ENCODE measurements around the gene EDN1.

The EDN1 gene

GRCh38 chr6:12339022-12339421 lies 48.9 kb downstream of the EDN1 start:
- no peaks in the 10 kb centered on the region for H3K36me3 ChIP-seq (ENCODE audit: control insufficient read depth, insufficient read depth, low read length)
- H3K4me1 ChIP-seq (ENCODE audit: control insufficient read depth, insufficient read depth, low read length, poor library complexity, severe bottlenecking): peaks cover 11% of the 10 kb centered on the region
- no CpG with 5 or more reads among the region's 3 CpGs for WGBS, 2 experiments (ENCODE audit: insufficient coverage in 2 of 2)
- no peak overlapping the region for H3K27ac ChIP-seq (ENCODE audit: low read depth, low read length, severe bottlenecking)
- no peak overlapping the region for H3K4me3 ChIP-seq (ENCODE audit: extremely low read depth, insufficient read depth, low read length, poor library complexity, severe bottlenecking)
- H3K9me3 ChIP-seq (ENCODE audit: control insufficient read depth, low read length): peaks cover 3% of the 10 kb centered on the region

GRCh38 chr6:12339808-12340487 lies 49.8 kb downstream of the EDN1 start:
- Histone ChIP-seq H3K36me3 (ENCODE audit: control insufficient read depth, insufficient read depth, low read length) (no peaks in the 10 kb centered on the region), H3K27ac (ENCODE audit: low read depth, low read length, severe bottlenecking) (no peak overlapping the region), H3K4me1 (ENCODE audit: control insufficient read depth, insufficient read depth, low read length, poor library complexity, severe bottlenecking) (peaks cover 11% of the 10 kb centered on the region), H3K4me3 (ENCODE audit: extremely low read depth, insufficient read depth, low read length, poor library complexity, severe bottlenecking) (no peak overlapping the region), H3K9me3 (ENCODE audit: control insufficient read depth, low read length) (peaks cover 3% of the 10 kb centered on the region)
- 88 to 89% methylated on average over 2 to 7 of the region's 12 CpGs for WGBS, 2 experiments (ENCODE audit: insufficient coverage in 2 of 2)

GRCh38 chr6:12340488-12340818 lies 50.3 kb downstream of the EDN1 start:
- Histone ChIP-seq H3K36me3 (ENCODE audit: control insufficient read depth, insufficient read depth, low read length) (no peaks in the 10 kb centered on the region), H3K9me3 (ENCODE audit: control insufficient read depth, low read length) (peaks cover 3% of the 10 kb centered on the region), H3K4me3 (ENCODE audit: extremely low read depth, insufficient read depth, low read length, poor library complexity, severe bottlenecking) (no peak overlapping the region), H3K27ac (ENCODE audit: low read depth, low read length, severe bottlenecking) (no peak overlapping the region), H3K4me1 (ENCODE audit: control insufficient read depth, insufficient read depth, low read length, poor library complexity, severe bottlenecking) (peaks cover 11% of the 10 kb centered on the region)
- 93 to 95% methylated on average over 5 to 6 of the region's 6 CpGs for WGBS, 2 experiments (ENCODE audit: insufficient coverage in 2 of 2)

GRCh38 chr6:12342664-12343063 lies 52.5 kb downstream of the EDN1 start:
- Histone ChIP-seq H3K36me3 (ENCODE audit: control insufficient read depth, insufficient read depth, low read length) (no peaks in the 10 kb centered on the region), H3K9me3 (ENCODE audit: control insufficient read depth, low read length) (peaks cover 1% of the 10 kb centered on the region), H3K27ac (ENCODE audit: low read depth, low read length, severe bottlenecking) (no peak overlapping the region), H3K4me1 (ENCODE audit: control insufficient read depth, insufficient read depth, low read length, poor library complexity, severe bottlenecking) (no peaks in the 10 kb centered on the region), H3K4me3 (ENCODE audit: extremely low read depth, insufficient read depth, low read length, poor library complexity, severe bottlenecking) (no peak overlapping the region)
- 50 to 70% methylated on average over 2 to 3 of the region's 4 CpGs for WGBS, 2 experiments (ENCODE audit: insufficient coverage in 2 of 2)

- Histone ChIP-seq H3K36me3 (ENCODE audit: control insufficient read depth, insufficient read depth, low read length) (no peaks in the 10 kb centered on the region), H3K4me1 (ENCODE audit: control insufficient read depth, insufficient read depth, low read length, poor library complexity, severe bottlenecking) (no peaks in the 10 kb centered on the region), H3K4me3 (ENCODE audit: extremely low read depth, insufficient read depth, low read length, poor library complexity, severe bottlenecking) (no peak overlapping the region), H3K27ac (ENCODE audit: low read depth, low read length, severe bottlenecking) (no peak overlapping the region), H3K9me3 (ENCODE audit: control insufficient read depth, low read length) (no peaks in the 10 kb centered on the region)
- WGBS, 2 experiments (ENCODE audit: insufficient coverage in 2 of 2): 90 to 94% methylated on average over 3 of the region's 5 CpGs
Observed at GRCh38 chr6:12343122-12343439, 52.9 kb downstream of the EDN1 start.

- peaks cover 5% of the 10 kb centered on the region for H3K4me1 ChIP-seq (ENCODE audit: control insufficient read depth, insufficient read depth, low read length, poor library complexity, severe bottlenecking)
- WGBS, 2 experiments (ENCODE audit: insufficient coverage in 2 of 2): 82 to 94% methylated on average over 6 of the region's 8 CpGs
- no peak overlapping the region for H3K27ac ChIP-seq (ENCODE audit: low read depth, low read length, severe bottlenecking)
- H3K9me3 ChIP-seq (ENCODE audit: control insufficient read depth, low read length): no peaks in the 10 kb centered on the region
- H3K36me3 ChIP-seq (ENCODE audit: control insufficient read depth, insufficient read depth, low read length): no peaks in the 10 kb centered on the region
- H3K4me3 ChIP-seq (ENCODE audit: extremely low read depth, insufficient read depth, low read length, poor library complexity, severe bottlenecking): no peak overlapping the region
Observed at GRCh38 chr6:12343440-12344162, 53.4 kb downstream of the EDN1 start.

- 95 to 96% methylated on average over 5 of the region's 5 CpGs for WGBS, 2 experiments (ENCODE audit: insufficient coverage in 2 of 2)
- Histone ChIP-seq H3K4me3 (ENCODE audit: extremely low read depth, insufficient read depth, low read length, poor library complexity, severe bottlenecking) (no peak overlapping the region), H3K9me3 (ENCODE audit: control insufficient read depth, low read length) (no peaks in the 10 kb centered on the region), H3K4me1 (ENCODE audit: control insufficient read depth, insufficient read depth, low read length, poor library complexity, severe bottlenecking) (peaks cover 12% of the 10 kb centered on the region), H3K36me3 (ENCODE audit: control insufficient read depth, insufficient read depth, low read length) (no peaks in the 10 kb centered on the region), H3K27ac (ENCODE audit: low read depth, low read length, severe bottlenecking) (no peak overlapping the region)
Observed at GRCh38 chr6:12344296-12344695, 54.1 kb downstream of the EDN1 start.

GRCh38 chr6:12344961-12345693 lies 55.0 kb downstream of the EDN1 start:
- H3K4me3 ChIP-seq (ENCODE audit: extremely low read depth, insufficient read depth, low read length, poor library complexity, severe bottlenecking): no peak overlapping the region
- H3K4me1 ChIP-seq (ENCODE audit: control insufficient read depth, insufficient read depth, low read length, poor library complexity, severe bottlenecking): peaks cover 16% of the 10 kb centered on the region
- H3K9me3 ChIP-seq (ENCODE audit: control insufficient read depth, low read length): no peaks in the 10 kb centered on the region
- H3K36me3 ChIP-seq (ENCODE audit: control insufficient read depth, insufficient read depth, low read length): no peaks in the 10 kb centered on the region
- no peak overlapping the region for H3K27ac ChIP-seq (ENCODE audit: low read depth, low read length, severe bottlenecking)
- 75 to 90% methylated on average over 1 to 2 of the region's 6 CpGs for WGBS, 2 experiments (ENCODE audit: insufficient coverage in 2 of 2)

GRCh38 chr6:12345694-12346058 lies 55.5 kb downstream of the EDN1 start:
- H3K27ac ChIP-seq (ENCODE audit: low read depth, low read length, severe bottlenecking): no peak overlapping the region
- WGBS, 2 experiments (ENCODE audit: insufficient coverage in 2 of 2): 91 to 96% methylated on average over 3 to 4 of the region's 5 CpGs
- peaks cover 5% of the 10 kb centered on the region for H3K9me3 ChIP-seq (ENCODE audit: control insufficient read depth, low read length)
- H3K4me3 ChIP-seq (ENCODE audit: extremely low read depth, insufficient read depth, low read length, poor library complexity, severe bottlenecking): no peak overlapping the region
- H3K4me1 ChIP-seq (ENCODE audit: control insufficient read depth, insufficient read depth, low read length, poor library complexity, severe bottlenecking): peaks cover 16% of the 10 kb centered on the region
- H3K36me3 ChIP-seq (ENCODE audit: control insufficient read depth, insufficient read depth, low read length): no peaks in the 10 kb centered on the region

All from mesodermal cell (in vitro differentiated cells).